SK-N-SH (cell line): ENCODE results near the gene OGFOD3. TPM values are rescaled to one million over a fixed set of nuclear protein-coding genes. Genes with fewer than 3 reads are reported as not detected.
A peak's percentile ranks its signal among the peaks of the same experiment; 100 is the strongest.

Experiments used
- CTCF ChIA-PET: fragments of 300-600, 350-600 bp; formaldehyde crosslinking; extraction: SDS; loops from one replicate; lab custom pipeline; 2021; lab: Yijun Ruan, JAX
- POLR2A ChIA-PET: fragments of 350-600 bp; sonication (Branson Sonifier 250); formaldehyde crosslinking; extraction: SDS; loops from one replicate; lab custom pipeline; 2020; ENCODE audit warnings: antibody characterized with exemption, inconsistent platforms; lab: Yijun Ruan, JAX
- DNase-seq: peaks from one replicate; pipeline ENCODE4 v3.0.0; 2012
- H2AFZ ChIP-seq: fragments of 200-600 bp; sonication (generic); 2 replicates; pipeline ENCODE4 v1.8.1; 2016; ENCODE audit warnings: antibody characterized with exemption, mild to moderate bottlenecking, low read depth
- H3F3A ChIP-seq: fragments of 200-600 bp; sonication (generic); replicated peaks from 2 replicates; pipeline ENCODE3; 2016; ENCODE audit warnings: antibody characterized with exemption, mild to moderate bottlenecking; ENCODE audit not compliant: insufficient read depth
- H3K27ac ChIP-seq, 2 experiments: fragments of 200-500 bp in 1 of 2; fragments of 200-600 bp in 1 of 2; sonication (Bioruptor generic) in 1 of 2; sonication (generic), shearing (Covaris generic) in 1 of 2; 2 replicates each; pipeline versions ENCODE4 v1.5.1 to v1.6.1; 2014 to 2016; ENCODE audit warnings: low read depth in 2 of 2, inconsistent platforms in 1 of 2, low read length in 1 of 2, mild to moderate bottlenecking in 1 of 2, mixed read lengths in 1 of 2
- H3K27me3 ChIP-seq: fragments of 200-600 bp; sonication (generic), shearing (Covaris generic); 2 replicates; pipeline ENCODE4 v1.6.1; 2016; ENCODE audit warnings: mixed run types; ENCODE audit not compliant: insufficient read depth
- H3K36me3 ChIP-seq, 2 experiments: fragments of 200-500 bp in 1 of 2; fragments of 200-600 bp in 1 of 2; sonication (Bioruptor generic) in 1 of 2; sonication (generic) in 1 of 2; replicated peaks in 1 of 2; 2 replicates each; pipeline versions ENCODE3 to v1.5.1; 2014 to 2016; ENCODE audit warnings: low read length in 1 of 2, mild to moderate bottlenecking in 1 of 2; ENCODE audit not compliant: insufficient read depth in 2 of 2, control insufficient read depth in 1 of 2
- H3K4me1 ChIP-seq, 2 experiments: fragments of 200-500 bp in 1 of 2; fragments of 200-600 bp in 1 of 2; sonication (Bioruptor generic) in 1 of 2; sonication (generic), shearing (Covaris generic) in 1 of 2; 2 replicates each; pipeline versions ENCODE4 v1.5.1 to v1.6.1; 2014 to 2016; ENCODE audit warnings: low read depth in 1 of 2, low read length in 1 of 2, mixed run types in 1 of 2; ENCODE audit not compliant: insufficient read depth in 2 of 2, control insufficient read depth in 1 of 2
- H3K4me2 ChIP-seq: fragments of 200-600 bp; sonication (generic), shearing (Covaris generic); 2 replicates; pipeline ENCODE4 v1.6.1; 2017; ENCODE audit warnings: mixed run types
- H3K4me3 ChIP-seq, 2 experiments: fragments of 200-500 bp in 1 of 2; fragments of 200-600 bp in 1 of 2; sonication (Bioruptor generic) in 1 of 2; sonication (generic), shearing (Covaris generic) in 1 of 2; 2 replicates each; pipeline versions ENCODE4 v1.5.1 to v1.8.1; 2014 to 2016; ENCODE audit warnings: low read depth in 2 of 2, inconsistent platforms in 1 of 2, low read length in 1 of 2, mild to moderate bottlenecking in 1 of 2, mixed read lengths in 1 of 2, moderate library complexity in 1 of 2
- H3K79me2 ChIP-seq: fragments of 200-600 bp; sonication (generic); 2 replicates; pipeline ENCODE4 v1.8.1; 2017; ENCODE audit warnings: mild to moderate bottlenecking; ENCODE audit not compliant: insufficient read depth
- H3K9ac ChIP-seq: fragments of 200-600 bp; sonication (generic); 2 replicates; pipeline ENCODE4 v1.6.1; 2017; ENCODE audit warnings: mixed run types
- H3K9me2 ChIP-seq: fragments of 200-600 bp; sonication (generic); 2 replicates; pipeline ENCODE4 v1.6.1; 2017; ENCODE audit warnings: mixed run types
- H3K9me3 ChIP-seq: fragments of 200-600 bp; sonication (generic); 2 replicates; pipeline ENCODE4 v1.6.1; 2017; ENCODE audit warnings: mixed run types, mild to moderate bottlenecking, moderate library complexity
- H4K20me1 ChIP-seq: fragments of 200-600 bp; sonication (generic); 2 replicates; pipeline ENCODE4 v1.6.1; 2017; ENCODE audit warnings: mild to moderate bottlenecking, mixed run types; ENCODE audit not compliant: insufficient read depth
- REST ChIP-seq: IDR thresholded peaks from 2 replicates; pipeline ENCODE4 v1.6.1; 2012; ENCODE audit warnings: mild to moderate bottlenecking, low read depth, low read length, moderate library complexity
- TEAD4 ChIP-seq: IDR thresholded peaks from 2 replicates; pipeline ENCODE4 v1.4.0; 2012; ENCODE audit warnings: mild to moderate bottlenecking, borderline replicate concordance; ENCODE audit not compliant: insufficient read depth
- YY1 ChIP-seq: IDR thresholded peaks from 2 replicates; pipeline ENCODE4 v1.4.0; 2012; ENCODE audit warnings: low read depth, mild to moderate bottlenecking
- WGBS: methylation state at CpG from one replicate; pipeline ENCODE4 v1.1.6; 2017; ENCODE audit warnings: low lambda C conversion rate; 5-methylcytosine and 5-hydroxymethylcytosine counted together
- polyA plus RNA-seq, 3 experiments: library from polyadenylated mRNA; depleted of rRNA; stranded (reverse); fragments of >200 nt; gene quantifications; 2 replicates each; pipeline ENCODE4 v1.2.3, GENCODE V29; 2012
- TF ChIP-seq, protein P1 (sequence below): IDR thresholded peaks from 2 replicates; pipeline ENCODE4 v1.4.0; 2012; ENCODE audit warnings: low read depth, borderline replicate concordance

The OGFOD3 gene
- polyA plus RNA-seq, 1 of the 3 experiments (the other 2 are of a cell fraction), result 68.2 TPM

DNA sequence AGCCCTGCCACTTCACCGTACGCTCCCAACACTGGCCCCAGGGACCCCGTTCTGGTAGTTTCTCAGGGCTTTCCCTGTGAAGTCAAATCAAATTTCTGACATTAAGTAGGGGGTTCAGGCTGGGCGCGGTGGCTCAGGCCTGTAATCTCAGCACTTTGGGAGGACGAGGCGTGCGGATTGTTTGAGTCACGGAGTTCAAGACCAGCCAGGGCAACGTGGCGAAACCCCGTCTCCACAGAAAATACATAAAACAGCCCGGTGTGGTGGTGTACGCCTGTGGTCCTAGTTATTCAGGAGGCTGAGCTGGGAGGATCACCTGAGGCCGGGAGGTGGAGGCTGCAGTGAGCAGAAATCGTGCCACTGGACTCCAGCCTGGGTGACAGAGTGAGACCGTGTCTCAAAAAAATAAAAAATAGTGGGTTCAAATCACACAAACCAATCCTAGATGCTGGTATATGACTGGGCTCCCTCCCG, 31.5 kb upstream of the OGFOD3 start:
- H3K27me3 ChIP-seq, result no peaks in the 10 kb centered on the region
- H4K20me1 ChIP-seq, result peaks cover 5% of the 10 kb centered on the region
- no peaks in the 10 kb centered on the region for H3K9me2 ChIP-seq
- H2AFZ ChIP-seq, result peak overlapping the region; percentile 75
- TF ChIP-seq TEAD4 (no peak), YY1 (0 out of 2 replicates have a peak, but pooled peaks have one; percentile 4)
- peaks cover 38% of the 10 kb centered on the region for H3K79me2 ChIP-seq
- POLR2A ChIA-PET, result no interaction called here
- H3K4me1 ChIP-seq, result peaks cover 8 to 34% of the 10 kb centered on the region in 2 experiments; a peak in 2 of 4 replicates
- peak overlapping the region; percentile 94 for H3K9ac ChIP-seq
- peak overlapping the region; percentile 65 to 88; a peak in 3 of 4 replicates for H3K27ac ChIP-seq
- 43% methylated on average over 18 of the region's 18 CpGs for WGBS
- no peak for DNase-seq
- H3K4me3 ChIP-seq, result peak overlapping the region; percentile 76 to 95
- H3F3A ChIP-seq, result peaks cover 6% of the 10 kb centered on the region
- no peaks in the 10 kb centered on the region for H3K9me3 ChIP-seq
- CTCF ChIA-PET, result no interaction called here
- H3K4me2 ChIP-seq, result peak overlapping the region; percentile 96
- peaks cover 0 to 17% of the 10 kb centered on the region in 2 experiments for H3K36me3 ChIP-seq

DNA sequence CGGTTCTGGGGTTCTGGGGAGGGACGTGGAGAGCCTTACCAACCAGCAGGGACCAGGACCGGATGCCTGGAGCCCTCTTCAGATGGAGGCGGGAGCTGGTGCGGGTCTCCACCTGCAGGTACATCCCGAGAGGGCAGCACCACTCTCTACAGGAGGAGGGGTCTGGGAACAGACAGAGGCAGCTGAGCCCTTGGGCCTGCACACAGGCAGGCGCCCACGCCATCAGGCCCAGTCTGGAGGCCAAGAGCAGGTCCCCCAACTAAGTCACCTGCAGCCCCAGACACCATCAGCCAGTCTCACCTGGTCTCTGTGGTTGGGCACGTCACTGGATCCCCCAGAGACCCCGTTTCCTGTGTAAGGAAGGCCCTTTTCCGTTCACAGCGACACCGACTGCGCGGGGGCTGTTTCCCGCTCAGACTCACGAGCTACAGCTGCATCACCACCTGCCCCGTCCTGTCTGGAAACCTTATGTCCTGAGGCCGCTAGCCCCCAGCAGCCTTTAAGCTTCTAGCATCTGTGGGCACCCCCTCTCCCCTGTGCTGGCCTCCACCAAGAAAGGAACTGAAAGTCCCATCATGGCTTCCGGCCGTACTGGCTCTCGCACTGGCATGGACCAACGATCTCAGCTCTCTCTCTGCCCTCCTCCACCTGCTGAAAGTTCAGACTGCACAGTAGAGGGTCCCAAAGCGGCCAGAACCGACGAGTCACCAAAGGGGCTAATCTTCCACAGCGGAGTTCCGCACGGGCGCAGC, 30.9 kb upstream of the OGFOD3 start:
- TF ChIP-seq REST (no peak), YY1 (0 out of 2 replicates have a peak, but pooled peaks have one; percentile 18)
- TF ChIP-seq, protein P1, sequence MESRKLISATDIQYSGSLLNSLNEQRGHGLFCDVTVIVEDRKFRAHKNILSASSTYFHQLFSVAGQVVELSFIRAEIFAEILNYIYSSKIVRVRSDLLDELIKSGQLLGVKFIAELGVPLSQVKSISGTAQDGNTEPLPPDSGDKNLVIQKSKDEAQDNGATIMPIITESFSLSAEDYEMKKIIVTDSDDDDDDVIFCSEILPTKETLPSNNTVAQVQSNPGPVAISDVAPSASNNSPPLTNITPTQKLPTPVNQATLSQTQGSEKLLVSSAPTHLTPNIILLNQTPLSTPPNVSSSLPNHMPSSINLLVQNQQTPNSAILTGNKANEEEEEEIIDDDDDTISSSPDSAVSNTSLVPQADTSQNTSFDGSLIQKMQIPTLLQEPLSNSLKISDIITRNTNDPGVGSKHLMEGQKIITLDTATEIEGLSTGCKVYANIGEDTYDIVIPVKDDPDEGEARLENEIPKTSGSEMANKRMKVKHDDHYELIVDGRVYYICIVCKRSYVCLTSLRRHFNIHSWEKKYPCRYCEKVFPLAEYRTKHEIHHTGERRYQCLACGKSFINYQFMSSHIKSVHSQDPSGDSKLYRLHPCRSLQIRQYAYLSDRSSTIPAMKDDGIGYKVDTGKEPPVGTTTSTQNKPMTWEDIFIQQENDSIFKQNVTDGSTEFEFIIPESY, result no peak
- peak overlapping the region; percentile 94; the same call in 1 of the 2 replicates for H3K9ac ChIP-seq
- H3K9me3 ChIP-seq, result no peaks in the 10 kb centered on the region
- ChIA-PET CTCF (no interaction called here), POLR2A (no interaction called here)
- H3K4me3 ChIP-seq, result peak overlapping the region; percentile 76 to 95
- peaks cover 43% of the 10 kb centered on the region for H3K79me2 ChIP-seq
- H3K27ac ChIP-seq, result peak overlapping the region in 1 of 2 experiments; percentile 5; a peak in 1 of 4 replicates
- H2AFZ ChIP-seq, result no peak overlapping the region; the same call in 1 of the 2 replicates
- peaks cover 0 to 23% of the 10 kb centered on the region in 2 experiments for H3K36me3 ChIP-seq
- WGBS, result 93% methylated on average over 27 of the region's 30 CpGs
- H3K4me2 ChIP-seq, result peak overlapping the region; percentile 96
- H3K27me3 ChIP-seq, result no peaks in the 10 kb centered on the region
- peaks cover 5% of the 10 kb centered on the region for H4K20me1 ChIP-seq
- peak; percentile 52 for DNase-seq
- H3F3A ChIP-seq, result peaks cover 6% of the 10 kb centered on the region
- no peaks in the 10 kb centered on the region for H3K9me2 ChIP-seq
- H3K4me1 ChIP-seq, result peaks cover 8 to 38% of the 10 kb centered on the region in 2 experiments; a peak in 2 of 4 replicates
